Kidney epithelial cell (primary cell): Measurements from ENCODE around the gene NXPH1. TPM values are rescaled to one million over a fixed set of nuclear protein-coding genes. Genes with fewer than 3 reads are reported as not detected.

Experiments
- DNase-seq: peaks from one replicate; pipeline ENCODE4 v3.0.0-alpha.2; 2010; ENCODE audit warnings: low read depth
- H3K27me3 ChIP-seq: 2 replicates; pipeline ENCODE4 v1.6.0; 2011; ENCODE audit warnings: low read length; ENCODE audit not compliant: control insufficient read depth, insufficient read depth
- H3K36me3 ChIP-seq: 2 replicates; pipeline ENCODE4 v1.5.1; 2011; ENCODE audit warnings: low read length; ENCODE audit not compliant: control insufficient read depth, insufficient read depth
- H3K4me3 ChIP-seq: 2 replicates; pipeline ENCODE4 v1.5.1; 2011; ENCODE audit warnings: low read depth, mild to moderate bottlenecking, control low read depth, low read length
- total RNA-seq: library from RNA; depleted of rRNA; stranded (reverse); fragments of >200 nt; gene quantifications from 2 replicates; pipeline ENCODE4 v1.2.3, GENCODE V29; 2015
- TF ChIP-seq, protein P1 (sequence below): IDR thresholded peaks from 2 replicates; pipeline ENCODE4 v1.5.1; 2011; ENCODE audit warnings: mild to moderate bottlenecking, moderate library complexity, low read length, control low read depth, inconsistent platforms; ENCODE audit not compliant: insufficient read depth, poor library complexity, severe bottlenecking

Gene NXPH1
- total RNA-seq, 1 donor from 2014 or later, result not detected

DNA sequence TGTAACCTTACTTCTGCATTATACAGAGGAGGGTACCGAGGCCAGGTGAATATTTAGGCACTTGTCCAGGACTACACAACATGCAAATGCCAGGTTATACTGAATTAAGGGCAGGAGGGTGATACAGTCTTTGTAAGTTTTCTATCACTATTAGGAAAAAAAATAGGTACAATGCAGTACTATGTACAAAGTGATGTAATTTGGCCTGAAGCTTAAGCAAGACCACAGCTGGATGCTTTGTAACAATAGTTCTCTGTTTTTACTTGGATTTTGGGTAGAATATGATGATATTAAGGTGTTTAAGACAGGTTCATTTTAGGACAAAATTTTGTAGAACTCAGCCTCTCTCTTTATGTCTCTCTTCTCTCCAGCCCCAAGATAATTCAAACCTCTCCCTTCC is 2.8 kb upstream of the NXPH1 start:
- no peak for DNase-seq
- no peak overlapping the region for H3K4me3 ChIP-seq
- H3K36me3 ChIP-seq, result no peaks in the 10 kb centered on the region
- TF ChIP-seq, protein P1, sequence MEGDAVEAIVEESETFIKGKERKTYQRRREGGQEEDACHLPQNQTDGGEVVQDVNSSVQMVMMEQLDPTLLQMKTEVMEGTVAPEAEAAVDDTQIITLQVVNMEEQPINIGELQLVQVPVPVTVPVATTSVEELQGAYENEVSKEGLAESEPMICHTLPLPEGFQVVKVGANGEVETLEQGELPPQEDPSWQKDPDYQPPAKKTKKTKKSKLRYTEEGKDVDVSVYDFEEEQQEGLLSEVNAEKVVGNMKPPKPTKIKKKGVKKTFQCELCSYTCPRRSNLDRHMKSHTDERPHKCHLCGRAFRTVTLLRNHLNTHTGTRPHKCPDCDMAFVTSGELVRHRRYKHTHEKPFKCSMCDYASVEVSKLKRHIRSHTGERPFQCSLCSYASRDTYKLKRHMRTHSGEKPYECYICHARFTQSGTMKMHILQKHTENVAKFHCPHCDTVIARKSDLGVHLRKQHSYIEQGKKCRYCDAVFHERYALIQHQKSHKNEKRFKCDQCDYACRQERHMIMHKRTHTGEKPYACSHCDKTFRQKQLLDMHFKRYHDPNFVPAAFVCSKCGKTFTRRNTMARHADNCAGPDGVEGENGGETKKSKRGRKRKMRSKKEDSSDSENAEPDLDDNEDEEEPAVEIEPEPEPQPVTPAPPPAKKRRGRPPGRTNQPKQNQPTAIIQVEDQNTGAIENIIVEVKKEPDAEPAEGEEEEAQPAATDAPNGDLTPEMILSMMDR, result no peak
- H3K27me3 ChIP-seq, result peaks cover 34% of the 10 kb centered on the region

DNA sequence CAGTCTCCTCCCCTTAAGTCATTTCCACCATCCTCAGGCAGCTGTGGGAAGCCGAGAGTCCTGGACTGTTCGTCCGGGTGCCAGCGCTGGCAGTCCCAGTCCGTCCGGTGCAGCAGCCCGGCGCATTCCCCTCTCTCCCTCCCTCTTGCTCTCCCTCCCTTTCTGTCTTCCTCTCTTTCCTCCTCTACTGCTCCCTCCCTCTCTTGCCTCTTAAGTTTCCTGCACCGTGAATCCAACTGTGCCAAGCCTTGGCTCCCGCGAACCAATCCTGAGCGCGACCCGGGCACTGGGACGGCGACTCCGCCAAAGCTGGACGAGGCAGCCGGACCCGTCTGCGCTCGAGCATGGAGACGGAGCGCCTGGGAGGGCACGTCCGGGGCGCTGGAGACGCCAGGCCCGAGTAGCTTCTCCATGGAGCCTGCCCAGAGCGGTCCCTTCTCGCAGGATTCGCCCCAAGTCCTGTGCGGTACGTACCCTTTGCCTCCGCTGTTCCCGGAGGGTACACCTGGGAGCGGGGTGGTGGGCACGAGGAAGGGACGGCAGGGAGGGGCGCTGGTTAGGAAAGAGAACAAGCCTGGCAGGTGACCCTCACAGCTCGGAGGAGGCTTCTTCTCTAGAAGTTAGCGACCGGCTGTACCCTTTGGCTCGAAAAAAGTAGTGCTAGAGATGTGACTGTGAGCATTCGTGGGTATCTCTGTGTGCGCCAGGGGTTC is 1.0 kb downstream of the NXPH1 start:
- H3K27me3 ChIP-seq, result peaks cover 63% of the 10 kb centered on the region
- H3K4me3 ChIP-seq, result no peak overlapping the region
- no peak for DNase-seq
- TF ChIP-seq, protein P1, result no peak
- no peaks in the 10 kb centered on the region for H3K36me3 ChIP-seq

DNA sequence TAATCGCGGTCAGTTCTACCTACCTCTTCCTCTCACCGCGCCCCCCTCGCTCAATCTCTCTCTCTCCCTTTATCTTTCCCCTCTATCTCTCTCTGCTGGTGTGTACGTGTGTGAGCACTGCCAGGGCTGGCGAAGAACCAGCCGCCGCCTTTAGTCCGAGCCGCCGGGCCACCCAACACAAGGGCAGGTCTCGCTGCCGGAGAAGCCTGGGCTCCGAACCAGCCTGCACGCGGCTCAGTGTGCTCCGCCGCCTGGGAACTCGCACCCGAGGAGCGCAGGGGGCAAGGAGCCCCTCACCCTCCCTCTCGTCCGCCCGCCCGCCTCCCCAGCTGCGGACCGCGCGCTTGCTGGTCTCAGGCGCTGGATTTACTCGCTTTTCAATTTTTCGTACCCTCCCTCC is 1.7 kb downstream of the NXPH1 start:
- H3K27me3 ChIP-seq, result peaks cover 68% of the 10 kb centered on the region
- no peak overlapping the region for H3K4me3 ChIP-seq
- TF ChIP-seq, protein P1, result no peak
- H3K36me3 ChIP-seq, result no peaks in the 10 kb centered on the region
- DNase-seq, result no peak

DNA sequence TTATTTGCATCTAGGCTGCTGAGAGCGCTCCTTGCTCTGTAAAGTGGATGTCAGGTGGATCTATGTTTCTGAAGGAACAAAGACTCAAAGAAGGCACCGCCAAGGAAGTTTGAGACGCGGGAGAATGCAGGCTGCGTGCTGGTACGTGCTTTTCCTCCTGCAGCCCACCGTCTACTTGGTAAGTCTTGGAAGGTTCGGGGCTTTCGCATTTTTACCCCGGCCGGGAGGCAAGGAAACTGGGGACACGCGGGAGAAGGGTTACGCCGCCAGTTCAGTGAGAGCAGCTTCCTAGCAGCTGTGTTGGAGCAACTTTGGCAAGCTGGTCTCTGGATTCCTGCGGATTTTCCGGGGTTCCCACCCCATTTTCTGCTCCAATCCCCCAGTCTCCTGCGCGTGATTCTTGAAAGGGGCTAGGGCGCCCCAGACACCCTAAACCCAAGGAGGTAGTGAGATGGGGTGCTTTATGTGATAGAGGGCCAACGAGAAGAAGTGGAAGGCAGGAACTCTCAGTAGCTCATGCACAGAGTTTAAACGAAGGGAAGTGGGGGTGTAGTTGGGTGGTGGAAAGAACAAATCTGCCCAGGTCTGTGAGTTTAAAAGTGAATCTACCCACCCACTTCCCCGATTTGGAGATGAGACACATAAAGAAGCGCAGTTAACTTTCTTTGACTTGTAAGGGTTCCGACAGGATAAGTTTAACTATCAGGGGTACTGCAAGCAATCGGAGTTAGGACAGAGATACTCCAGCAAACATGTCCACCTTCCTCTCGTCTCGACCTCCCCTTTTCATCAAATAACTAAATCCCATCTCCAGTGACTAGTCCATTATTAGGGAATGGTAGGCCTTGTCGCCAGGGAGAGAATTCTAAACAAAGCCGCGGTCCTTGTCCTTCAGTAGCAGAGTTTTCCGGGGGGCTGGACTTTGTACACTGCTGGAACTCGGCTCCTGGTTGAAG is 2.5 kb downstream of the NXPH1 start:
- Histone ChIP-seq H3K4me3 (no peak overlapping the region), H3K36me3 (no peaks in the 10 kb centered on the region), H3K27me3 (peaks cover 76% of the 10 kb centered on the region)
- no peak for DNase-seq
- TF ChIP-seq, protein P1, result no peak

DNA sequence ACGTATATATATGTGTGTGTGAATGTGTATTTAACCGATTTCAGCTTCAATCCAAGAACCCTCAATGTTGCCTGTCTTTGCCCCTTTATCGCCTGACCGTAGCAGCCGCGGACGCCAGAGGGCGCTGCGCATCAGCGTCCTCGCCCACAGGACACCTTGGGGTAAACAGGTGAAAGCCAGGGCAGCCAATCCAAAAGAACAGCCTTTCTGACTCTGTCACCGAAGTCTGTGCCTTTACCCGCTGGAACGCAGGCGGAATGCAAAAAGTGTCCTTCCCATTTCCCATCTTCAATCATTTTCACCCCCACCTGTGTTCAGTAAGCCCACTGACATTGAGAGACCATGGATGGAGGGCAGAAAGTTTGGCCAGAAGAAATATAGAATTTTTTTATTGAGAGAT is 3.6 kb downstream of the NXPH1 start:
- DNase-seq, result no peak
- TF ChIP-seq, protein P1, result peak; percentile 76
- Histone ChIP-seq H3K36me3 (no peaks in the 10 kb centered on the region), H3K4me3 (no peak overlapping the region), H3K27me3 (peaks cover 87% of the 10 kb centered on the region)
